GM19238 (cell line): ENCODE results near the gene LHPP.

Source experiments
- DNase-seq: peaks from one replicate; pipeline ENCODE4 v3.0.0; 2011; ENCODE audit warnings: low spot score; ENCODE audit not compliant: insufficient read length

LHPP gene

GRCh38 chr10:124592101-124592500 lies 130.5 kb downstream of the LHPP start:
- DNase-seq: no peak

DNA sequence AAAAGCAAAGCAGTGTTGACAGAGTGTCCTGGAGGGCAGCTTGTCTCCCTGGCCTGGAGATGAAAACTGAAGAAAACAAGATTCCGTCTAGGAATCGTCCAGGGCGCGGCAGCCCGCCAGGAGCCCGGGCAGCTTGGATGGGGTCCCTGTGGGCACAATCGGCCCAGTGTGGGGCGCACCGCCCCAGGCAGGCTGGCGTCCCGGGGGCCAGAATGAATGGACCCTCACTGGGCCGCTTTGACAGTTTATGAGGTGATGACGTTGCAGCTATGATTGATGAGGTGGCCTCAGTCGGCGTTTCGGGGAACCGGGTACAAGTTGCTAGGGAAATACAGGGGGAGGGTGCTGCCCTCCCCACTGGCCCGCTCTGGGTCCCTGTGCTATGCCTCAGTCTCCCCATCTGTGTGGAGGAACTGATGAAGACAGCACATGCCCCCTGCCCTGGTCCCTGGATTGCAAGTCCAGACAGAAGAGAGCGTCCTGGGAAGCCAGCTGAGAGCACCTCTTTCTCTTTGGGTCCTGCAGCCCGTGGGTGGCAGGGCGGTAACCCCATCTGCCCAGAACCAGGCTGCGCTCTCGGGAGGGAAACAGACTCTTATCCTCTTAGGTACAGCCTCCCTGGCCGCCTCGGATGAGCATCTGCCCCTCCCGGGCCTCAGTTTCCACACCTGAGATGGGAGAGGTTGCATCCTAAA lies 131.3 kb downstream of the LHPP start:
- DNase-seq: no peak

GRCh38 chr10:124593431-124593985 lies 131.9 kb downstream of the LHPP start:
- no peak for DNase-seq

DNA sequence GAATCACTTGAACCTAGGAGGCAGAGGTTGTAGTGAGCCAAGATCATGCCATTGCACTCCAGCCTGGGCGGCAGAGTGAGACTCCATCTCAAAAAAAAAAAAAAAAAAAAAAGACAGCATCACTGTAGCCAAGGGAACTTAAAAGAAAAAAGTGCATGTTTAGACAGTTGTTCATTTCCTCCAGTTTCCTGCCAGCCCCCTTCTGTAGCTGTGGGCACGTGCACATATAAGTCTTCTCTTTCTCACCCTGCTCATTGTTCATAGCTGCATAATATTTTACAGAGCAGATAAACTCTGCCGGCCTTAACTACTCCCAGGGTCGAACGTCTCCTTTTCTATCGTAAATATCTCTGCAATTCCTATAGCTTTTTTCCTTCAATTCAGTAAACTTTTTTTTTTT lies 132.6 kb downstream of the LHPP start:
- DNase-seq: no peak

DNA sequence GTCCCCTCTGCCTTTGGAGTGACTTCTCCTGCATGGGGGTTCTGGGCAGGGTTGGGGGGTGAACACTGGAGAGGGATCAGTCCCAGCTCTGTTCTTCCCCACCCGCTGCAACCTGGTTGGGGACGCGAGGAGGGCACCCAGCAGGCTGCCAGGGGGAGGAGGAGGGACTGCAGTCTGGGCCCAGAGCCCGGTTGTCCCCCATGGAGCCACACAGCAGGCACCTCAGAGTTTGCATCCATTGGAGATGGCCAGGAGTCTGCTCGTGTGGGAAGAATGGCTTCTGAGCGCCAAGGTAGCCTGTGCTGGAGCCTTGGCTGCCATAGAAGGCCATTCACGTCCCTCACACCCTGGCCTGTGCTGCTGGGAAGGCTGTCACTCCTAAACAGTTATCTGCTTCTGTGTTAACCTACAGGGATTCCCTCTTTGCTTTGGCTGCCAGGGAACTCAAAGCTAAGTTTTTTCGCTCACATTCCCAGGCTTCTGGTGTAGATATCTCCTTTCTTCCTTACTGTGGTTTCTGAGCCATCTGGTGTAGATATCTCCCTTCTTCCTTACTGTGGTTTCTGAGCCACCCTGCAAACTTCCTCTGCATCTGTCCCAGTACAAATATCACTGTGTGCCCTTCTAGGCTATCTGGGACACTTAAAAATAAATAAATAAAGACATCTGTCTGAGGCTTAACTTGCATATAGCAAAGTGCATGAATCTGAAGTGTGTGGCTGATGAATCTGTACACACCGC lies 133.7 kb downstream of the LHPP start:
- no peak for DNase-seq

DNA sequence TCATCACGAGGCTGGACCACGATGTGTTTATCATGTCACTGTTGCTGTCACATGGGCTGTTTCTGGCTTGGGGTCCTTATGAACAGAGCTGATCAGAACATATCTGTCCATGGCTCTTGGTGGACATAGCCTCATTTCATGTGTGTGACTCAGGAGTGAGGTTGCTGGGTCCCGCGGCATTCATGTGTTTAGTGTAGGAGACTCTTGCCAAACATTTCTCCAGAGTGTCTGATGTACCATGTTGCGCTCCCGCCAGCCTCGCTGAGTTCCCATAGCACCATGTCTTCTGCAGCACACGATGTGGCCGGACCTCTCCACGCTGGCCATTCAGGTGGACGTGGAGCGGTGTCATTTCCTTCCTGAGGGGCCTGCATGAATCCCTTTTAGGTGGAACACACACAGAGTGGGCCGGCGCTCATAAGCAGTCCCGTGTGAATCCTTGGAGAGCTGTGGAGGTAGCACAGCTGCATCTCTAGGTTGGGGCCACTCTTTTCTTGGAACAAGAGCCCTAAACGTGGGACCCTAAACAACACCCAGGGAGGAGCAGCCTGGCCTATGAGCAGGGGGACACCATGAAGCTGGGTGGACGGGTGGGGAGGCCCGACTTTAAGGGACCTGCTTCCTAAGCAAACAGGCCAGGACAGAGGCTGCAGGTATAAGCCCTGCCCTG lies 134.6 kb downstream of the LHPP start:
- DNase-seq: no peak

- DNase-seq: no peak
Observed at GRCh38 chr10:124596962-124597845, 135.6 kb downstream of the LHPP start.

GRCh38 chr10:124597846-124598165 lies 136.2 kb downstream of the LHPP start:
- no peak for DNase-seq

DNA sequence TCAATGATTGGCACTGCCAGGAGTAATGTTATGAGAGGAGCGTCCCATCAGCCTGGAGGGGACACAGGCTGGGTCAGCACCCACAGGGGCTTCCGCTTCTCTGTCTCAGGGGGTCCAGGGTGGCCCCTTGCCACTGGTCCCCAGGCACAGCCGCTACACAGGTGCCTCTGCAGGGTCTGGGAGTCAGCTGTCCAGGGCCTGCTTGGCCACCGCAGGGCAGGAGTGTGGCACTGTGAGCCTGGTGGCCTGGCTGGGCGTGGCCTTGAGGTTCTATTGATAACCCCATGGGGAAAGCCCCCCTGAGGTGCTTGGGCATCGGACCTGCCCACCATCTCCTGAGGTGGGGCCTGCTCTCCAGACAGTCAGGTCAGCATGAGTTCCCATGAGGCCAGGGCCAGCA lies 136.6 kb downstream of the LHPP start:
- no peak for DNase-seq

DNA sequence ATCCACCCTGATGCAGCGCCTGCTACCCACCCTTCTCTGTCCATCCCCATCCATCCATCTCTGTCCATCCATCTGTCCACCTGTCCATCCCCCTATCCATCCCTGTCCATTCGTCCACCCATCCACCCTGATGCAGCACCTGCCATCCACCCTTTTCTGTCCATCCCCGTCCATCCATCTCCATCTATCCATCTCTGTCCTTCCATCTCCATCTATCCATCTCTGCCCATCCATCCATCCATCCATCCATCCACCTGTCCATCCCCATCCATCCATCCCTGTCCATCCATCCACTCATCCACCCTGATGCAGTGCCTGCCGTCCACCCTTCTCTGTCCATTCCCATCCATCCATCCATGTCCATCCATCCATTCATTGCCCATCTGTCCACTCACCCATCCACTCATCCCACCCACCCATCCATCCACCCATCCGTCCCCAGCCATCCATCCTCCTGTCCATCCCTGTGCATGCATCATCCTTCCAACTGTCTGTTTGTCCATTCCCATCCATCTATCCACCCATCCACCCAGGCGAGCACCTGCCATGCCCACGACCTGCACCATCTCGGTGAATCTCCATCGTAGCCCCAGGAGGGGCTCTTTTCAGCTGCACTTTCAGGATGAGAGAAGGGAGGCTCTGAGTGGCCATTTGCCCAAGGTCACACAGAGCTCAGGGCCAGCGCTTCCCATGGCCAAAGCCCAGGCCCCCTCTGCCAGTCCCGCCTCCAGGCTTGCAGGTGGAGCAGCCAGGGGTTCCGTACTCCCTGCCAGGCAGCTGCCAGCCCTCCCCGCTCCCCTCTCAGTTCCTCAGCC lies 137.4 kb downstream of the LHPP start:
- no peak for DNase-seq

- DNase-seq: no peak
Observed at GRCh38 chr10:124599588-124600050, 138.0 kb downstream of the LHPP start.

GRCh38 chr10:124600051-124600880 lies 138.6 kb downstream of the LHPP start:
- DNase-seq: no peak

DNA sequence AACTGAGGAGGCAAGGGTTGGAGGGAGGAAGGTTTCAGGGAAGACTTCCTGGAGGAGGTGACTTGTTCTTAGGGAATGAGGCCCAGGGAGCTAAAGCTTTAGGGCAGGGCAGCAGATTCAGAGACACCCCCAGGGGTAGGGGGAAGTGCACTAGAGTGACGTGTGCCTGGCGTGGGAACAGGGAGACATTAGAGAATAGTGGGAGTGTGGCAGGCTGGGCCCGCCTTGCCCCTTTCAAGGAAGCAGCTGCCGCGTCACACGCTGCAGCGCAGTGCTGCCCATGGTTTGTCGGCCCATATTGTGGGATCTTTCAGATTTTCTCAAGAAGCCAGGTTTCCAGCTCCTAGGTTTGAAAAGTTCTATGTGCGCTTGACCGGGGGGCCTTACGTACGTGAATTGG lies 139.4 kb downstream of the LHPP start:
- no peak for DNase-seq

DNA sequence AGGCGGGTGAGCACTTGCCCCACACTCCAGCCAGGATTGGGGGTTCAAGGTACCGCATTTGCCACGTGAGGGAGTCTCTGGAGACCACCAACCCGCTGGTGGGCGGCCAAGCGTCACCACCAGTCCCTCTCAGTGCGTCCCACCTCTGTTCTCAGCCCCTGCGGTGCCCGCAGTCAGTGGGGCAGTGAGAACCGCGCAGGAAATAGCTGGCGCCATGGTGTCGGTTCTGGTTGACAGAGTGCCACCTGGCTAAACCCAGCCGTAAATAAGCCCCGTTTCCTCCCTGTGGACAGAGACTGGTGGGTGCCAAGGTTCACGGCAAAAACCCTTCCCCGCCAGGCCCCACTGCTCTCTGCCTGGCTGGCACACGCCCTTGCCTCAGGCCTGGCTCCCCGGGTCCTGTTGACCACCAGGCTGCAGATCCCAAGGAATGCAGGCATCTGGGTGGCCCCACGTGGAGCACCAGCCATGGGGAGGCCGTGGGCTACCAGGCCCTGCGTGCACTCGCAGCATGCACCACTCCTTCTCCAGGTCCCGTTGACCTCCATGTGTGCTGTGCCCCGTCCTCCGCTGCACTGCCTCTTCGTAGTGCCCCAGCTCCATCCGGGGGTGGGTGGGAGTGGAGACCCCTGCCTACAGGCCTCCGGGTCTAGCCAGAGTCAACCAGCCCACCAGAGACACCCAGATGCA lies 140.0 kb downstream of the LHPP start:
- DNase-seq: no peak

GRCh38 chr10:124602121-124602561 lies 140.5 kb downstream of the LHPP start:
- DNase-seq: no peak

GRCh38 chr10:124602646-124603365 lies 141.2 kb downstream of the LHPP start:
- no peak for DNase-seq

GRCh38 chr10:124603376-124604213 lies 142.0 kb downstream of the LHPP start:
- DNase-seq: no peak
